Activated CD4-positive, CD25-positive, alpha-beta regulatory T cell (primary cell): ENCODE results near the gene KNDC1.

Experiments used
- DNase-seq, 4 experiments: peaks; one replicate each; lab custom pipeline; 2025; lab: John Stamatoyannopoulos, UW

The KNDC1 gene

GRCh38 chr10:133177380-133178157, 17.6 kb downstream of the KNDC1 start:
- no peak for DNase-seq

GRCh38 chr10:133178357-133179127, 18.5 kb downstream of the KNDC1 start:
- no peak for DNase-seq

GRCh38 chr10:133179128-133179520, 19.1 kb downstream of the KNDC1 start:
- no peak for DNase-seq

- no peak for DNase-seq
These were observed 19.6 kb downstream of the KNDC1 start for GRCh38 chr10:133179651-133180050.

- no peak for DNase-seq
These were observed 20.4 kb downstream of the KNDC1 start for GRCh38 chr10:133180192-133180964.

- DNase-seq = no peak
These were observed 21.1 kb downstream of the KNDC1 start for GRCh38 chr10:133180965-133181639.

GRCh38 chr10:133182190-133182589, 22.2 kb downstream of the KNDC1 start:
- no peak for DNase-seq

GRCh38 chr10:133182791-133183645, 23.0 kb downstream of the KNDC1 start:
- no peak for DNase-seq

GRCh38 chr10:133183646-133184378, 23.8 kb downstream of the KNDC1 start:
- DNase-seq = no peak

- no peak for DNase-seq
These were observed 24.7 kb downstream of the KNDC1 start for GRCh38 chr10:133184591-133185244.

- DNase-seq = no peak
These were observed 25.4 kb downstream of the KNDC1 start for GRCh38 chr10:133185421-133185820.

GRCh38 chr10:133185916-133186315, 25.9 kb downstream of the KNDC1 start:
- DNase-seq = no peak

- DNase-seq = no peak
These were observed 26.5 kb downstream of the KNDC1 start for GRCh38 chr10:133186416-133187090.

GRCh38 chr10:133187091-133187905, 27.3 kb downstream of the KNDC1 start:
- DNase-seq = no peak

GRCh38 chr10:133187906-133188681, 28.1 kb downstream of the KNDC1 start:
- no peak for DNase-seq

- no peak for DNase-seq
These were observed 29.2 kb downstream of the KNDC1 start for GRCh38 chr10:133189256-133189655.

GRCh38 chr10:133189726-133190125, 29.7 kb downstream of the KNDC1 start:
- no peak for DNase-seq

GRCh38 chr10:133190225-133190624, 30.2 kb downstream of the KNDC1 start:
- DNase-seq = no peak
